GM12864 (cell line): ENCODE measurements around the gene OR4N2.
A peak's percentile ranks its signal among the peaks of the same experiment; 100 is the strongest.
"Not testable (repeated sequence)": the region's sequence is repeated elsewhere in the genome, so short reads cannot be mapped to it uniquely, and the experiment has no call there.

ENCODE experiments used
- DNase-seq: peaks from one replicate; pipeline ENCODE4 v3.0.0-alpha.2; 2011; ENCODE audit warnings: low read depth
- H3K4me3 ChIP-seq: 2 replicates; pipeline ENCODE4 v1.5.1; 2011; ENCODE audit warnings: mild to moderate bottlenecking, low read depth, low read length, control low read depth
- TF ChIP-seq, protein P1 (sequence below): IDR thresholded peaks from 2 replicates; pipeline ENCODE4 v1.5.1; 2011; ENCODE audit warnings: low read depth, mild to moderate bottlenecking, moderate library complexity, low read length, control low read depth, inconsistent platforms; ENCODE audit errors: missing control alignments

The OR4N2 gene, protein sequence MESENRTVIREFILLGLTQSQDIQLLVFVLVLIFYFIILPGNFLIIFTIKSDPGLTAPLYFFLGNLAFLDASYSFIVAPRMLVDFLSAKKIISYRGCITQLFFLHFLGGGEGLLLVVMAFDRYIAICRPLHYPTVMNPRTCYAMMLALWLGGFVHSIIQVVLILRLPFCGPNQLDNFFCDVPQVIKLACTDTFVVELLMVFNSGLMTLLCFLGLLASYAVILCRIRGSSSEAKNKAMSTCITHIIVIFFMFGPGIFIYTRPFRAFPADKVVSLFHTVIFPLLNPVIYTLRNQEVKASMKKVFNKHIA

DNA sequence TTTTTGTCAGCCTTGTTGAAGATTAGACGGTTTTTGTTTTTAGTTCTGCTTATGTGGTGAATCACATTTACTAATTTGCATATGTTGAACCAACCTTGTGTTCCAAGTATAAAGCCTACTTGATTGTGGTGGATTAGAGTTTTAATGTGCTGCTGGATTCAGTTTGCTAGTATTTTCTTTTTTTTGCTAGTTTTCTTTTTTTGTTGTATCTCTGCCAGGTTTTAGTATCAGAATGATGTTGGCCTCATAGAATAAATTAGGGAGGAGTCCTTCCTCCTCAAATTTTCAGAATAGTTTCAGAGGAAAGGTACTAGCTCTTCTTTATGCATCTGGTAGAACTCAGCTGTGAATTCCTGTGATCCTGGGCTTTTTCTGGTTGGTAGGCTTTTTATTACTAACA is at the start of gene OR4N2:
Gene OR4N2, plus strand, starts transcription at position 301 of the 400 bp plus-strand sequence. CDS start 23,679 bp downstream, outside the sequence.
- DNase-seq, H3K4me3 ChIP-seq: not testable (repeated sequence)

DNA sequence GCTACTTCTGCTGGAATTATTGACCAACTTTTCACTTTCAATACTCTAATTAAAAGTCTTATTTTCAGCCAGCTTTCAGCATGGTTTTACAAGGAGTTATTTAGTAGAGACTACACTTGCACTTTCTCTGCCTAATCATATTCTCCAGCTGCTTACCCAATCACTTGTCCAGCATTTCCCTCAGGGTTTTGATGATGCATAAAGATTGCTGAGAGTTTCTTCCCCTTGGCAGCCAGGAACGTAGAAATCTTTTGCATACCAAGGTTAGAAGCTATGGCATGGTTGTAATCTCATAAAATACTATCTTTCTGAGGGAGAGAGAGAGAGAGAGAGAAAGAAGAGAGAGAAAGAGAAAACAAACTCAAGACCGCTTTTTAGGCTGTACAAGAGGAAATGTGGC is 49.4 kb upstream of the OR4N2 start:
- TF ChIP-seq, protein P1, sequence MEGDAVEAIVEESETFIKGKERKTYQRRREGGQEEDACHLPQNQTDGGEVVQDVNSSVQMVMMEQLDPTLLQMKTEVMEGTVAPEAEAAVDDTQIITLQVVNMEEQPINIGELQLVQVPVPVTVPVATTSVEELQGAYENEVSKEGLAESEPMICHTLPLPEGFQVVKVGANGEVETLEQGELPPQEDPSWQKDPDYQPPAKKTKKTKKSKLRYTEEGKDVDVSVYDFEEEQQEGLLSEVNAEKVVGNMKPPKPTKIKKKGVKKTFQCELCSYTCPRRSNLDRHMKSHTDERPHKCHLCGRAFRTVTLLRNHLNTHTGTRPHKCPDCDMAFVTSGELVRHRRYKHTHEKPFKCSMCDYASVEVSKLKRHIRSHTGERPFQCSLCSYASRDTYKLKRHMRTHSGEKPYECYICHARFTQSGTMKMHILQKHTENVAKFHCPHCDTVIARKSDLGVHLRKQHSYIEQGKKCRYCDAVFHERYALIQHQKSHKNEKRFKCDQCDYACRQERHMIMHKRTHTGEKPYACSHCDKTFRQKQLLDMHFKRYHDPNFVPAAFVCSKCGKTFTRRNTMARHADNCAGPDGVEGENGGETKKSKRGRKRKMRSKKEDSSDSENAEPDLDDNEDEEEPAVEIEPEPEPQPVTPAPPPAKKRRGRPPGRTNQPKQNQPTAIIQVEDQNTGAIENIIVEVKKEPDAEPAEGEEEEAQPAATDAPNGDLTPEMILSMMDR: no peak
- H3K4me3 ChIP-seq: no peak overlapping the region
- DNase-seq: no peak

DNA sequence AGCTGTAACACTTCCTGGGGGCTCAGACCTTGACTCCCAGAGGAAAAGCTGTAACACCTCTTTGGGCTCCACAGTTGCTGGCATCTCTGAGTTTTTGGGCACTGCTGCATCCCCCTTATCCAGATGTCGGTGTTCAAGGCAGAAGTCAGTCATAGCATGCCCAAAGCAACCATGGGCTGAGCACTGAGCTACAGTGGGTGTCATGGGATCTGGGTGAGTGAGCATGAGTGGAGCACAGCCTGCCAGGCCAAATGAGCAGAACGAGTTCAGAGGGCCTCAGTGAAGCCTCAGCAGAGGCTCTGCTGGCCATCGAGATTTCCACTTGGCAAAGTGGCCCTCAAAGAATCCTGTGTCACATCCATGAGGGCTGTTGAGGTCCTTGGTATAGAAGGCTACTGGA is 32.1 kb upstream of the OR4N2 start:
- not testable (repeated sequence) for DNase-seq, H3K4me3 ChIP-seq

DNA sequence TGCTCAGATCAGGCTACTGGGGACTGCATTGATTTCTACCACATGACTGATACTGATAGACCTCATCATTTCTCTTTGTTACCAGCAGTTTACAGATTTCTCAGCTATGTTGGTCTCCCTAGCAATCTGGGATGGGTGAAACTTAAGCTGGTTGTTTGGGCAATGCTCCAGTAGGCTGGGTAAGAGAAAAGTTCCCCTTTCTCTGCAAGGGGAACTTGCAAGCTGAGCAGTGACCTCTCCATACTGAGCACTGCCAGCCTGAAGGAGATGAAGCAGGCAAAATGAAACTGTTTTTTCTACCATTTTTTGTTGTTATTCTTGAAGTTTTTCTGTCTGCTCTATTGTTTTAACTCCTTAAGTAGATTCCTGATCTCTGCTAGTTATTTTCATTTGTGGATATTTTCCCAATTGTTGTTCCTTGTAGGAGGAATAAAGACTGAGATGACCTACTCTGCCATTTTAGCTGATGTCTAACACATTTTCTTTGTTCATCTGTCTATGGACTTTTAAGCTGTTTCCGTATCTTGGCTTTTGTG is 31.6 kb upstream of the OR4N2 start:
- no peak for DNase-seq
- TF ChIP-seq, protein P1: no peak
- H3K4me3 ChIP-seq: no peak overlapping the region

DNA sequence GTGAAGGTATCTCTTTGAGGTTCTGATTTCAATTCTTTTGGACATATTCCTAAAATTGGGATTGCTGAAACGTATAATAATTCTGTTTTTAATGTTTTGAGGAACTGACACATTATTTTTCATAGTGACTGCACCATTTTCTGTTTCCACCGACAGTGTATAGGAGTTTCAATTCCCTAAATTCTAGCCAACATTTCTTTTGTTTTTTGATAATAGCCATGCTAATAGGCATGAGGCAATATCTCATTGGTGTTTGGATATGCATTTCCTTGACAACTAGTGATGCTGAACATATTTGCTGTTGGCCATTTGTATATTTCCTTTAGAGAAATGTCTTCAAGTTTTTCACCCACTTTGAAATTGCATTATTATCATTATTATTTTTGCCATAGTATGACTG is 31.1 kb upstream of the OR4N2 start:
- H3K4me3 ChIP-seq, DNase-seq: not testable (repeated sequence)

DNA sequence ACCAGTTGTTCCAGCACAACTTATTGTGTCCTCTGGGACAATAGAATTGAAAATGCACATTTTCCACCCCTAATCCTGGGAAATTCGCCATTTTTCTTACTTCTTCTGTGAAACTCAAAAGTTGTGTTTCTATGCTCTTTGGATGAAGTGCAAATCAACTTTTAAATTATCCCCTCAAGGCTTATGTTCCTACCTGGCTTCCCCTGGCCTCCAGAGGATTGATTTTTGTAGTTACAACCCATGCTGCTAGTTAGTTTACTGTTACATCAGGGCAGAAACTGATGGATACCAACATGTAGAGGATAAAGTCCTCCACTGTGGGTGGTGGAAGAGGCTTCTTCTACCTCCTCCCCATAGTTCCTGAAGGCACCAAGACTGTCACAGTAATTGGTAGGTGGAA is 30.4 kb upstream of the OR4N2 start, which contains the start of gene OR4M1:
Gene OR4M1, plus strand, starts transcription at position 301 of the 400 bp plus-strand sequence. CDS start 6,819 bp downstream, outside the sequence.
- DNase-seq, H3K4me3 ChIP-seq: not testable (repeated sequence)

DNA sequence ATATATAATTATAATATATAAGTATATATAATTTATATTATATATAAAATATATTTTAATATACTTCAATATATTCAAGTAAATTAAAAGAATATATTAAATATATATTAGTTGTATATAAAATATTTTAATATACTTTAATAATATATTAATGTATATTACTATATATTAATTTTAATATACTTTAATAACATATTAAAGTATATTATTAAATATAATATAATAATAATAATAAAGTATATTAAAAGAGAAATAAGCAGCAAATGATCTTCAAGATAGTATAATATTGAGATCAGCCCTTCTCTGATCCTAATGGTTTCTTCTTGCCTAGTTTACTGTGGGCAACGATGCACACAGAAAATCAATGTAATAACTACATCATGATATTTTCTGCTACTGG is 28.0 kb upstream of the OR4N2 start:
- no peak overlapping the region for H3K4me3 ChIP-seq
- TF ChIP-seq, protein P1: no peak
- DNase-seq: no peak

DNA sequence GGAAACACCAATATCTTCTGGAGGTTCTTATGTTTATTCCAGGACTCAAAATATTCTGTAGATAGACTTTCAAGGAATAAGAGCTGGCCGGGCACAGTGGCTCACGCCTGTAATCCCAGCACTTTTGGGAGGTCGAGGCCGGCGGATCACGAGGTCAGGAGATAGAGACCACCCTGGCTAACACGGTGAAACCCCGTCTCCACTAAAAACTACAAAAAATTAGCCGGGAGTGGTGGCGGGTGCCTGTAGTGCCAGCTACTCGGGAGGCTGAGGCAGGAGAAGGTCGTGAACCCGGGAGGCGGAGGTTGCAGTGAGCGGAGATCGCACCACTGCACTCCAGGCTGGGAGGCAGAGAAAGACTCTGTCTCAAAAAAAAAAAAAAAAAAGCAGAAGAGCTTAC is 17.7 kb upstream of the OR4N2 start:
- H3K4me3 ChIP-seq, DNase-seq: not testable (repeated sequence)

DNA sequence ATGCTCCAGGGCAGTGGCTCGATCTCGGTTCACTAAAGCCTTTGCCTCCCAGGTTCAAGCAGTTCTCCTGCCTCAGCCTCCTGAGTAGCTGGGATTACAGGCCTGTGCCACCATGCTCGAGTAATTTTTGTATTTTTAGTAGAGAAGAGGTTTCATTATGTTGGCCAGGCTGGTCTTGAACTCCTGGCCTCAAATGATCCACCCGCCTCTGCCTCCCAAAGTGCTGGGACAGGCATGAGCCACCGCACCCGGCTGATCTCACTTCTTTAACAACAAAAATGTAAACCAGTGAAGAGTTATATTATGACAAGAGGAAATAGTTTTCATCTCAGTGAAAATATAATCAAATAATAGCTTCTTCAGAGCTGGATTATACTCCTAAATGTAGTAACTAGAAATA is 16.3 kb upstream of the OR4N2 start:
- not testable (repeated sequence) for H3K4me3 ChIP-seq, DNase-seq

DNA sequence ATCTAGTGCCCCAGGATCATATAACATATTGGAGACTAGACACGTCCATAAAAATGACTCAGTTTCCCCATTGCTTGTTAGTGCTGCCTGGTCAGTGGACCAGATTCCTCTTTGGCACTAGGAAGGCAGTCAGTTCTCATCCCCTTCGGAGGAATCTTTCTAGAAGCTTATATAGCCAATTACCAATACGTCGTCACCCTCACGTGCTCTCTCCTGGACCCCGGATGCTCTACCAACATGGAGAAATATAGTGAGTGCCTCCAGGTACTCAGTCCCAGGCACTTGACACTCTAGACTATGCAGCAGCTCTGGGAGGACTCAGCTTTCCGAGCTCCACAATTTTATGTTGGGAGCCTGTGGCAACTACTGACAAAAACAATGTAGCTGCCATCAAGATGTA is 15.4 kb upstream of the OR4N2 start:
- DNase-seq, H3K4me3 ChIP-seq: not testable (repeated sequence)

DNA sequence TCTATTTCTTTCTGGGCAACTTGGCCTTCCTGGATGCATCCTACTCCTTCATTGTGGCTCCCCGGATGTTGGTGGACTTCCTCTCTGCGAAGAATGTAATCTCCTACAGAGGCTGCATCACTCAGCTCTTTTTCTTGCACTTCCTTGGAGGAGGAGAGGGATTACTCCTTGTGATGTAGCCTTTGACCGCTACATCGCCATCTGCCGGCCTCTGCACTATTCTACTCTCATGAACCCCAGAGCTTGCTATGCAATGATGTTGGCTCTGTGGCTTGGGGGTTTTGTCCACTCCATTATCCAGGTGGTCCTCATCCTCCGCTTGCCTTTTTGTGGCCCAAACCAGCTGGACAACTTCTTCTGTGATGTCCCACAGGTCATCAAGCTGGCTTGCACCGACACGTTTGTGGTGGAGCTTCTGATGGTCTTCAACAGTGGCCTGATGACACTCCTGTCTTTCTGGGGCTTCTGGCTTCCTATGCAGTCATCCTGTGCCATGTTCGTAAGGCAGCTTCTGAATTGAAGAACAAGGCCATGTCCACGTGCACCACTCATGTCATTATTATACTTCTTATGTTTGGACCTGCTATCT is 7.0 kb upstream of the OR4N2 start:
- TF ChIP-seq, protein P1: peak; percentile 21
- not testable (repeated sequence) for DNase-seq, H3K4me3 ChIP-seq
